IMR-90 (cell line): ENCODE data around the gene OOSP3. TPM values are rescaled to one million over a fixed set of nuclear protein-coding genes. Genes with fewer than 3 reads are reported as not detected.

Experiments
- ATAC-seq: fragments of 200-7000 bp; cut with Tn5 transposase; 2 replicates; pipeline ENCODE4 v1.9.1; 2020; ENCODE audit warnings: low read depth, mild to moderate bottlenecking, moderate library complexity
- BruUV-seq: library from RNA; stranded (reverse); fragments of 400-500 nt; replicated peaks from 2 replicates; lab custom pipeline; 2021; lab: Mats Ljungman, UMichigan
- CTCF ChIA-PET: fragments of 300-600 bp; formaldehyde crosslinking; extraction: SDS; loops from one replicate; lab custom pipeline; 2021; ENCODE audit warnings: antibody characterized with exemption; lab: Yijun Ruan, JAX
- POLR2A ChIA-PET: fragments of 300-600 bp; sonication (Branson Sonifier 250); formaldehyde crosslinking; loops from one replicate; lab custom pipeline; 2022; ENCODE audit warnings: antibody characterized with exemption; ENCODE audit not compliant: unreplicated experiment; lab: Charles Lee
- DNase-seq: peaks from one replicate; pipeline ENCODE4 v3.0.0; 2013
- H2AFZ ChIP-seq: replicated peaks from 2 replicates; pipeline ENCODE3; 2013; ENCODE audit warnings: low read length, mild to moderate bottlenecking; ENCODE audit not compliant: poor library complexity
- H2AK5ac ChIP-seq: 2 replicates; pipeline ENCODE4 v1.6.1; 2013; ENCODE audit warnings: low read depth, low read length, inconsistent platforms
- H2AK9ac ChIP-seq: replicated peaks from 2 replicates; pipeline ENCODE3; 2013; ENCODE audit warnings: mild to moderate bottlenecking, low read depth, low read length, moderate library complexity; ENCODE audit not compliant: poor library complexity
- H2BK120ac ChIP-seq: 2 replicates; pipeline ENCODE4 v1.6.1; 2013; ENCODE audit warnings: low read depth, low read length, inconsistent platforms
- H2BK15ac ChIP-seq: 3 replicates; pipeline ENCODE4 v1.6.1; 2013; ENCODE audit warnings: low read depth, low read length, inconsistent platforms
- H2BK20ac ChIP-seq: 2 replicates; pipeline ENCODE4 v1.6.1; 2013; ENCODE audit warnings: low read depth, mild to moderate bottlenecking, inconsistent platforms, low read length, moderate library complexity
- H2BK5ac ChIP-seq: 2 replicates; pipeline ENCODE4 v1.6.1; 2013; ENCODE audit warnings: mild to moderate bottlenecking, low read depth, low read length, inconsistent platforms; ENCODE audit not compliant: poor library complexity, severe bottlenecking
- H3K14ac ChIP-seq: replicated peaks from 2 replicates; pipeline ENCODE4 v1.6.1; 2013; ENCODE audit warnings: low read depth, low read length, inconsistent platforms
- H3K18ac ChIP-seq: 2 replicates; pipeline ENCODE4 v1.6.1; 2013; ENCODE audit warnings: low read depth, low read length, control low read depth
- H3K23ac ChIP-seq: 2 replicates; pipeline ENCODE4 v1.6.1; 2013; ENCODE audit warnings: low read depth, low read length, inconsistent platforms
- H3K27ac ChIP-seq: 2 replicates; pipeline ENCODE4 v1.5.1; 2013; ENCODE audit warnings: mild to moderate bottlenecking, control low read depth, low read length; ENCODE audit not compliant: insufficient read depth
- H3K27me3 ChIP-seq: 2 replicates; pipeline ENCODE4 v1.6.1; 2013; ENCODE audit warnings: low read length; ENCODE audit not compliant: control insufficient read depth, insufficient read depth
- H3K36me3 ChIP-seq: 2 replicates; pipeline ENCODE4 v1.6.1; 2013; ENCODE audit warnings: low read length, mixed read lengths; ENCODE audit not compliant: control insufficient read depth, insufficient read depth
- H3K4ac ChIP-seq: 2 replicates; pipeline ENCODE4 v1.6.1; 2013; ENCODE audit warnings: low read depth, low read length, inconsistent platforms
- H3K4me1 ChIP-seq: 2 replicates; pipeline ENCODE4 v1.6.1; 2013; ENCODE audit warnings: low read length, mixed read lengths; ENCODE audit not compliant: control insufficient read depth, insufficient read depth
- H3K4me2 ChIP-seq: 2 replicates; pipeline ENCODE4 v1.6.1; 2013; ENCODE audit warnings: low read depth, mild to moderate bottlenecking, control low read depth, low read length, moderate library complexity
- H3K4me3 ChIP-seq: 2 replicates; pipeline ENCODE4 v1.5.1; 2013; ENCODE audit warnings: low read depth, mild to moderate bottlenecking, control low read depth, low read length, moderate library complexity; ENCODE audit not compliant: insufficient read depth
- H3K56ac ChIP-seq: 2 replicates; pipeline ENCODE4 v1.6.1; 2013; ENCODE audit warnings: low read length, inconsistent platforms; ENCODE audit not compliant: insufficient read depth; ENCODE audit errors: extremely low read depth
- H3K79me1 ChIP-seq, 2 experiments: 2 replicates each; pipeline ENCODE4 v1.6.1; 2013; ENCODE audit warnings: low read length in 2 of 2, inconsistent platforms in 1 of 2, low read depth in 1 of 2
- H3K9ac ChIP-seq: 2 replicates; pipeline ENCODE4 v1.6.1; 2013; ENCODE audit warnings: low read depth, low read length, control low read depth
- H3K9me1 ChIP-seq: 2 replicates; pipeline ENCODE4 v1.6.1; 2013; ENCODE audit warnings: low read length, inconsistent platforms; ENCODE audit not compliant: insufficient read depth
- H3K9me3 ChIP-seq: 2 replicates; pipeline ENCODE4 v1.6.1; 2013; ENCODE audit warnings: low read length; ENCODE audit not compliant: control insufficient read depth, insufficient read depth
- H4K20me1 ChIP-seq: 2 replicates; pipeline ENCODE4 v1.6.1; 2013; ENCODE audit warnings: low read length, inconsistent platforms; ENCODE audit not compliant: insufficient read depth
- H4K5ac ChIP-seq: 2 replicates; pipeline ENCODE4 v1.6.1; 2013; ENCODE audit warnings: mild to moderate bottlenecking, low read depth, low read length, control low read depth
- H4K8ac ChIP-seq, 2 experiments: 2 replicates each; pipeline ENCODE4 v1.6.1; 2013; ENCODE audit warnings: low read depth in 2 of 2, low read length in 2 of 2, control low read depth in 1 of 2, inconsistent platforms in 1 of 2
- H4K91ac ChIP-seq: 2 replicates; pipeline ENCODE4 v1.6.1; 2013; ENCODE audit warnings: low read depth, low read length, inconsistent platforms; ENCODE audit not compliant: insufficient read depth
- BHLHE40 ChIP-seq: fragments of 150-350 bp; IDR thresholded peaks from 2 replicates; pipeline ENCODE4 v1.6.1; 2016; ENCODE audit warnings: mild to moderate bottlenecking, low read depth, low read length
- CEBPB ChIP-seq: IDR thresholded peaks from 2 replicates; pipeline ENCODE4 v1.6.1; 2012; ENCODE audit warnings: low read depth, low read length, improper control_type of control experiment
- CHD1 ChIP-seq: IDR thresholded peaks from 2 replicates; pipeline ENCODE4 v1.6.1; 2012; ENCODE audit warnings: low read depth, low read length, improper control_type of control experiment
- ELK1 ChIP-seq: fragments of 150-350 bp; IDR thresholded peaks from 2 replicates; pipeline ENCODE4 v1.6.1; 2016; ENCODE audit warnings: low read depth, mild to moderate bottlenecking, low read length, moderate library complexity, borderline replicate concordance
- FOS ChIP-seq: fragments of 150-350 bp; IDR thresholded peaks from 2 replicates; pipeline ENCODE4 v1.6.1; 2016; ENCODE audit warnings: low read depth, low read length
- MAFK ChIP-seq: IDR thresholded peaks from 2 replicates; pipeline ENCODE4 v1.6.1; 2012; ENCODE audit warnings: low read depth, low read length, improper control_type of control experiment
- MAZ ChIP-seq: IDR thresholded peaks from 2 replicates; pipeline ENCODE4 v1.6.1; 2012; ENCODE audit warnings: low read depth, mild to moderate bottlenecking, low read length, improper control_type of control experiment, moderate library complexity, borderline replicate concordance
- MXI1 ChIP-seq: IDR thresholded peaks from 2 replicates; pipeline ENCODE4 v1.6.1; 2012; ENCODE audit warnings: low read depth, mild to moderate bottlenecking, low read length, moderate library complexity, borderline replicate concordance
- NFE2L2 ChIP-seq: fragments of 150-350 bp; IDR thresholded peaks from 2 replicates; pipeline ENCODE4 v1.6.1; 2016; ENCODE audit warnings: low read depth, mild to moderate bottlenecking, low read length
- POLR2A ChIP-seq: IDR thresholded peaks from 2 replicates; pipeline ENCODE4 v1.6.1; 2012; ENCODE audit warnings: mild to moderate bottlenecking, low read depth, low read length
- RAD21 ChIP-seq: IDR thresholded peaks from 2 replicates; pipeline ENCODE4 v1.6.1; 2012; ENCODE audit warnings: low read length, improper control_type of control experiment
- RCOR1 ChIP-seq: IDR thresholded peaks from 2 replicates; pipeline ENCODE4 v1.6.1; 2012; ENCODE audit warnings: mild to moderate bottlenecking, low read length, improper control_type of control experiment; ENCODE audit not compliant: insufficient replicate concordance
- RFX5 ChIP-seq: IDR thresholded peaks from 2 replicates; pipeline ENCODE4 v1.8.0; 2012; ENCODE audit warnings: low read depth, mild to moderate bottlenecking, low read length, moderate library complexity
- SMC3 ChIP-seq: fragments of 150-350 bp; IDR thresholded peaks from 2 replicates; pipeline ENCODE4 v1.6.1; 2016; ENCODE audit warnings: low read depth, mild to moderate bottlenecking, antibody characterized with exemption, low read length, moderate library complexity
- WGBS, 2 experiments: methylation state at CpG; one replicate each; pipeline versions ENCODE4 v1.1.5 to v1.1.7; 2013; ENCODE audit warnings: missing lambda C conversion rate in 2 of 2; ENCODE audit not compliant: insufficient read length in 1 of 2; ENCODE audit errors: extremely low coverage in 2 of 2; 5-methylcytosine and 5-hydroxymethylcytosine counted together
- dilution Hi-C: fragments of 300-500 bp; cut with HindIII; formaldehyde crosslinking; loops from one replicate; pipeline ENCODE4 v1.14.3; 2018; ENCODE audit warnings: low sequenced_read_pairs; ENCODE audit not compliant: unreplicated experiment
- in situ Hi-C: fragments of 300-500 bp; cut with MboI; formaldehyde crosslinking; loops from 3 replicates; pipeline ENCODE4 v1.14.3; 2019; ENCODE audit warnings: low sequenced_read_pairs, inconsistent platforms, mixed read lengths
- intact Hi-C: fragments of 100-400 bp; cut with micrococcal nuclease; formaldehyde crosslinking; loops from 2 replicates; pipeline ENCODE4 v1.10.0; 2022
- polyA plus RNA-seq, 3 experiments: library from polyadenylated mRNA; depleted of rRNA; stranded (reverse); fragments of >200 nt; gene quantifications; 2 replicates each; pipeline ENCODE4 v1.2.3, GENCODE V29; 2012; ENCODE audit warnings: low replicate concordance in 1 of 3
- total RNA-seq: library from RNA; depleted of rRNA; stranded (reverse); fragments of >200 nt; gene quantifications from 2 replicates; pipeline ENCODE4 v1.2.3, GENCODE V29; 2012
- TF ChIP-seq, protein P1 (sequence below): fragments of 150-350 bp; IDR thresholded peaks from 2 replicates; pipeline ENCODE4 v1.6.1; 2017; ENCODE audit warnings: mild to moderate bottlenecking, antibody characterized with exemption, low read length, low read depth

Gene OOSP3
- total and polyA plus RNA-seq, 2 of the 4 experiments (the other 2 are of a cell fraction), result not detected

- Histone ChIP-seq H2AK5ac (no peak overlapping the region), H2BK20ac (no peak overlapping the region), H2BK120ac (no peak overlapping the region), H3K27ac (no peak overlapping the region), H3K9ac (no peak overlapping the region), H3K36me3 (no peaks in the 10 kb centered on the region), H3K79me1 (no peaks in the 10 kb centered on the region), H3K4ac (no peak overlapping the region), H4K91ac (no peak overlapping the region), H3K4me2 (no peak overlapping the region), H3K23ac (no peak overlapping the region), H3K27me3 (no peaks in the 10 kb centered on the region), H2AK9ac (no peak overlapping the region), H3K9me3 (no peaks in the 10 kb centered on the region; the same call in 1 of the 2 replicates), H3K4me1 (no peaks in the 10 kb centered on the region), H3K4me3 (no peak overlapping the region), H2AFZ (no peak overlapping the region), H3K18ac (no peak overlapping the region), H4K8ac (no peak overlapping the region), H4K5ac (no peak overlapping the region), H3K9me1 (no peaks in the 10 kb centered on the region), H3K14ac (no peak overlapping the region), H2BK15ac (no peak overlapping the region), H4K20me1 (no peaks in the 10 kb centered on the region), H2BK5ac (no peak overlapping the region), H3K56ac (no peak overlapping the region)
- dilution Hi-C loops, result no loop called here
- ATAC-seq, result no peak
- CTCF ChIA-PET, result no interaction called here
- intact Hi-C loops, result no loop called here
- TF ChIP-seq RAD21 (no peak), RFX5 (no peak), SMC3 (no peak), CEBPB (no peak), POLR2A (no peak), MXI1 (no peak), NFE2L2 (no peak), MAZ (no peak), FOS (no peak), CHD1 (no peak), ELK1 (no peak), BHLHE40 (no peak), RCOR1 (no peak), MAFK (no peak)
- TF ChIP-seq, protein P1, sequence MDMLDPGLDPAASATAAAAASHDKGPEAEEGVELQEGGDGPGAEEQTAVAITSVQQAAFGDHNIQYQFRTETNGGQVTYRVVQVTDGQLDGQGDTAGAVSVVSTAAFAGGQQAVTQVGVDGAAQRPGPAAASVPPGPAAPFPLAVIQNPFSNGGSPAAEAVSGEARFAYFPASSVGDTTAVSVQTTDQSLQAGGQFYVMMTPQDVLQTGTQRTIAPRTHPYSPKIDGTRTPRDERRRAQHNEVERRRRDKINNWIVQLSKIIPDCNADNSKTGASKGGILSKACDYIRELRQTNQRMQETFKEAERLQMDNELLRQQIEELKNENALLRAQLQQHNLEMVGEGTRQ, result no peak
- no CpG with 5 or more reads among the region's 11 CpGs for WGBS, 2 experiments
- DNase-seq, result no peak
- in situ Hi-C loops, result no loop called here
- no TSS peak for BruUV-seq
- POLR2A ChIA-PET, result no interaction called here
These were observed 20.9 kb downstream of the OOSP3 start for GRCh38 chr11:59899532-59899931.
